A549 (cell line): ENCODE measurements around the gene LAMC2. TPM values are rescaled to one million over a fixed set of nuclear protein-coding genes. Genes with fewer than 3 reads are reported as not detected.

Experiments used
- ATAC-seq, 2 experiments: fragments of 200-7000 bp in 1 of 2; fragments of >200 bp in 1 of 2; cut with Nextera tagmentation in 1 of 2; cut with Tn5 transposase in 1 of 2; 3 replicates each; pipeline versions ENCODE4 v1.8.0 to v1.9.1; 2018 to 2020; ENCODE audit warnings: mild to moderate bottlenecking in 1 of 2, moderate library complexity in 1 of 2
- CTCF ChIA-PET: fragments of 300-600 bp; sonication (Branson Sonifier 250); formaldehyde crosslinking; extraction: SDS; loops from one replicate; lab custom pipeline; 2021; ENCODE audit warnings: antibody characterized with exemption, inconsistent platforms; lab: Yijun Ruan, JAX
- POLR2A ChIA-PET: fragments of 350-600 bp; formaldehyde crosslinking; extraction: SDS; loops from one replicate; lab custom pipeline; 2021; ENCODE audit warnings: antibody characterized with exemption, inconsistent platforms; lab: Yijun Ruan, JAX
- DNase-seq, 2 experiments: peaks; one replicate each; pipeline versions ENCODE4 v3.0.0 to v3.0.0-alpha.2; 2011 to 2016; ENCODE audit warnings: low read depth in 1 of 2, low spot score in 1 of 2
- FAIRE-seq: peaks from 2 replicates; lab custom pipeline; 2011; peaks lifted over from hg19 to GRCh38; lab: Jason Lieb, UNC
- H3K27ac ChIP-seq, 2 experiments: fragments of >200 bp; sonication (Bioruptor Twin); formaldehyde crosslinking; 3 replicates each; pipeline ENCODE4 v1.5.1; 2016 to 2017
- H3K4me1 ChIP-seq: fragments of >200 bp; sonication (Bioruptor Twin); formaldehyde crosslinking; 3 replicates; pipeline ENCODE4 v1.6.1; 2016
- H3K4me2 ChIP-seq: fragments of >200 bp; sonication (Bioruptor Twin); formaldehyde crosslinking; 3 replicates; pipeline ENCODE4 v1.6.1; 2016
- H3K4me3 ChIP-seq: fragments of >200 bp; sonication (Bioruptor Twin); formaldehyde crosslinking; 3 replicates; pipeline ENCODE4 v1.5.1; 2016
- H3K9me3 ChIP-seq: fragments of >200 bp; sonication (Bioruptor Twin); formaldehyde crosslinking; 3 replicates; pipeline ENCODE4 v1.6.1; 2016
- CHD2 ChIP-seq: fragments of 150-350 bp; IDR thresholded peaks from 2 replicates; pipeline ENCODE4 v1.6.1; 2014; ENCODE audit warnings: low read length; ENCODE audit not compliant: partially characterized antibody
- CHD4 ChIP-seq: fragments of 200-600 bp; sonication (generic); IDR thresholded peaks from 2 replicates; pipeline ENCODE4 v1.6.1; 2016; ENCODE audit warnings: antibody characterized with exemption, mild to moderate bottlenecking, borderline replicate concordance
- EHF ChIP-seq: fragments of 250-450 bp; sonication (Bioruptor Pico); IDR thresholded peaks from 2 replicates; pipeline ENCODE4 v1.5.0; 2020; ENCODE audit warnings: mild to moderate bottlenecking
- EHMT2 ChIP-seq: fragments of 200-600 bp; sonication (generic); IDR thresholded peaks from 2 replicates; pipeline ENCODE4 v1.6.1; 2016; ENCODE audit warnings: antibody characterized with exemption, low read depth, mild to moderate bottlenecking, moderate library complexity
- FOSB ChIP-seq: fragments of 250-450 bp; sonication (Bioruptor Pico); IDR thresholded peaks from 2 replicates; pipeline ENCODE4 v1.5.0; 2020; ENCODE audit warnings: mild to moderate bottlenecking, moderate library complexity
- HOXA7 ChIP-seq: fragments of 250-450 bp; sonication (Bioruptor Pico); IDR thresholded peaks from 2 replicates; pipeline ENCODE4 v1.5.0; 2020; ENCODE audit warnings: mild to moderate bottlenecking, moderate library complexity
- HOXB5 ChIP-seq: fragments of 250-450 bp; sonication (Bioruptor Pico); IDR thresholded peaks from 2 replicates; pipeline ENCODE4 v1.5.0; 2020; ENCODE audit warnings: mild to moderate bottlenecking, moderate library complexity
- KDM1A ChIP-seq: fragments of 200-600 bp; sonication (generic); IDR thresholded peaks from 2 replicates; pipeline ENCODE4 v1.6.1; 2016; ENCODE audit warnings: low read depth, mild to moderate bottlenecking
- KDM5A ChIP-seq: fragments of 200-600 bp; sonication (generic); IDR thresholded peaks from 2 replicates; pipeline ENCODE4 v1.6.1; 2016; ENCODE audit warnings: antibody characterized with exemption, mild to moderate bottlenecking
- MAZ ChIP-seq: fragments of 150-350 bp; IDR thresholded peaks from 2 replicates; pipeline ENCODE4 v1.6.1; 2014; ENCODE audit warnings: antibody characterized with exemption, low read depth, low read length, borderline replicate concordance
- NR3C1 ChIP-seq: fragments of >200 bp; sonication (Bioruptor Twin); formaldehyde crosslinking; IDR thresholded peaks from 3 replicates; pipeline ENCODE4 v1.6.1; 2017
- POLR2AphosphoS2 ChIP-seq: conservative IDR thresholded peaks from 2 replicates; pipeline ENCODE4 v1.6.1; 2012; ENCODE audit warnings: low read length, improper control_type of control experiment, inconsistent platforms
- TFCP2L1 ChIP-seq: fragments of 250-450 bp; sonication (Bioruptor Pico); IDR thresholded peaks from 2 replicates; pipeline ENCODE4 v1.5.0; 2021; ENCODE audit warnings: mild to moderate bottlenecking
- TP53 ChIP-seq: fragments of 250-450 bp; sonication (Bioruptor Pico); IDR thresholded peaks from 2 replicates; pipeline ENCODE4 v1.5.0; 2021; ENCODE audit warnings: mild to moderate bottlenecking, moderate library complexity
- WGBS: methylation state at CpG from one replicate; pipeline ENCODE4 v1.1.6; 2017; ENCODE audit errors: missing lambda C conversion rate; 5-methylcytosine and 5-hydroxymethylcytosine counted together
- polyA plus RNA-seq, 4 experiments: library from polyadenylated mRNA; depleted of rRNA in 3 of 4; stranded (reverse); fragments of >200 nt; fragmentation: RNase III in 1 of 4; extraction: RNeasy Plus Mini Kit Qiagen cat#74134 plus additional on column Dnase treatment in 1 of 4; gene quantifications; 2 replicates in 3 of 4; 3 replicates in 1 of 4; pipeline ENCODE4 v1.2.3, GENCODE V29; 2011 to 2017
- TF ChIP-seq, protein P1 (sequence below): fragments of >200 bp; sonication (Bioruptor Twin); formaldehyde crosslinking; IDR thresholded peaks from 3 replicates; pipeline ENCODE4 v1.5.1; 2016
- TF ChIP-seq, protein P2 (sequence below): IDR thresholded peaks from 2 replicates; pipeline ENCODE4 v1.6.1; 2012
- TF ChIP-seq, protein P3 (sequence below): IDR thresholded peaks from 2 replicates; pipeline ENCODE4 v1.6.1; 2012

The LAMC2 gene
- polyA plus RNA-seq, 2 of the 4 experiments (the other 2 are of a cell fraction): 8.5 to 24.1 TPM

DNA sequence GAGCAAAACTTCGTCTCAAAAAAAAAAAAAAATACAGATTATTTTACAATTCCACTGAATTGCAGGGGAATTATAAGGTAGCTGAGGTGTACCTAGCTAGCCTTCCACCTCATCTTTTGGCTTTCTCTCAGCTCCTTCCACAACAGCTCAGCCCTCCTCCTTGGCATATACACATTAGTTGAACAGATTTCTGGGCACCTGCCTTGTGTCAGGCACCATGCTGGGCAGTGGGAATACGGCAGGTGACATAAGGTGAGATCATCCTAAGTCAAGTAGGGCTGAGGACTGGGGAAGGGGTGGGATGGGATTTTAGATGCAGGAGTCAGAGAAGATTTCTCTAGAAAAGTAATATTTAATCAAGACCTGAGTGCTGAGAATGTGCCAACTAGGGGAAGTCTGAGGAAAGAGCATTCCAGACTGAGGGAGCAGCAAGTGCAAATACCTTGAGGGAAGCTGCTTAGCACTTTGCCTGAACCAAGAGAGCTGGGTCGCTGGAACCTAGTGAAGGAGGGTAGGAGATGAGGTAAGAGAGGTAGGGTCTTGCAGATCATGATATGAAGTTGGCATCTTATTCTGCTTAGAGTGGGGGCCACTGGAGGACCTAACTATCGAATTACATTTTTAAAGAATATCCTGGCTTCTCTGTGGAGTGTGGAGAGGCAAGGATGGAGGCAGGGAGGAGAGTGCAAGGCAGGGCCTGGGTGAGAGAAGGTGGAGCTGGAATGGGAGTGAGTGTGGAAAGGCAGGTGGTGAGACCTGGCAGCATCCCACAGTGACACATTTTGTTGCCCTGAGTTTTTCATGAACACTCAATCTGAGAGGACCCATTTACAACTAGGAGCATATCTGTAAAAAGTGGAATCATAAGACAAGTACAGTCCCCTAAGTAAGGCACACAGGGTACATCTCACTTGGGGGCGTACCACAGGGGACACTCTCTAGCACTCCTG is 28.2 kb downstream of the LAMC2 start:
- WGBS: 70% methylated on average over 5 of the region's 5 CpGs
- CTCF ChIA-PET: interaction anchor here (1.2 to 1.7 kb wide), 4 partner anchors 10 to 21 kb away, joined by 3 to 8 read pairs (median 4); no protein-coding TSS in a partner anchor
- H3K4me2 ChIP-seq: no peak overlapping the region
- no peak overlapping the region for H3K4me3 ChIP-seq
- DNase-seq (no peak), ATAC-seq (0 out of 6 replicates have a peak, but pooled peaks of 1 of the 2 experiments have one; percentile 32), FAIRE-seq (no peak)
- POLR2A ChIA-PET: no interaction called here
- peaks cover 13% of the 10 kb centered on the region for H3K4me1 ChIP-seq
- TF ChIP-seq KDM5A (no peak), FOSB (no peak), EHF (CRISPR knock-in tag) (no peak), CHD2 (no peak), TFCP2L1 (CRISPR knock-in tag) (no peak)
- TF ChIP-seq, protein P1, sequence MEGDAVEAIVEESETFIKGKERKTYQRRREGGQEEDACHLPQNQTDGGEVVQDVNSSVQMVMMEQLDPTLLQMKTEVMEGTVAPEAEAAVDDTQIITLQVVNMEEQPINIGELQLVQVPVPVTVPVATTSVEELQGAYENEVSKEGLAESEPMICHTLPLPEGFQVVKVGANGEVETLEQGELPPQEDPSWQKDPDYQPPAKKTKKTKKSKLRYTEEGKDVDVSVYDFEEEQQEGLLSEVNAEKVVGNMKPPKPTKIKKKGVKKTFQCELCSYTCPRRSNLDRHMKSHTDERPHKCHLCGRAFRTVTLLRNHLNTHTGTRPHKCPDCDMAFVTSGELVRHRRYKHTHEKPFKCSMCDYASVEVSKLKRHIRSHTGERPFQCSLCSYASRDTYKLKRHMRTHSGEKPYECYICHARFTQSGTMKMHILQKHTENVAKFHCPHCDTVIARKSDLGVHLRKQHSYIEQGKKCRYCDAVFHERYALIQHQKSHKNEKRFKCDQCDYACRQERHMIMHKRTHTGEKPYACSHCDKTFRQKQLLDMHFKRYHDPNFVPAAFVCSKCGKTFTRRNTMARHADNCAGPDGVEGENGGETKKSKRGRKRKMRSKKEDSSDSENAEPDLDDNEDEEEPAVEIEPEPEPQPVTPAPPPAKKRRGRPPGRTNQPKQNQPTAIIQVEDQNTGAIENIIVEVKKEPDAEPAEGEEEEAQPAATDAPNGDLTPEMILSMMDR: no peak
- TF ChIP-seq, protein P2, sequence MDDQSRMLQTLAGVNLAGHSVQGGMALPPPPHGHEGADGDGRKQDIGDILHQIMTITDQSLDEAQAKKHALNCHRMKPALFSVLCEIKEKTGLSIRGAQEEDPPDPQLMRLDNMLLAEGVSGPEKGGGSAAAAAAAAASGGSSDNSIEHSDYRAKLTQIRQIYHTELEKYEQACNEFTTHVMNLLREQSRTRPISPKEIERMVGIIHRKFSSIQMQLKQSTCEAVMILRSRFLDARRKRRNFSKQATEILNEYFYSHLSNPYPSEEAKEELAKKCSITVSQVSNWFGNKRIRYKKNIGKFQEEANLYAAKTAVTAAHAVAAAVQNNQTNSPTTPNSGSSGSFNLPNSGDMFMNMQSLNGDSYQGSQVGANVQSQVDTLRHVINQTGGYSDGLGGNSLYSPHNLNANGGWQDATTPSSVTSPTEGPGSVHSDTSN: no peak
- H3K9me3 ChIP-seq: no peaks in the 10 kb centered on the region
- peak overlapping the region in 1 of 2 experiments; percentile 16; a peak in 1 of 6 replicates for H3K27ac ChIP-seq

DNA sequence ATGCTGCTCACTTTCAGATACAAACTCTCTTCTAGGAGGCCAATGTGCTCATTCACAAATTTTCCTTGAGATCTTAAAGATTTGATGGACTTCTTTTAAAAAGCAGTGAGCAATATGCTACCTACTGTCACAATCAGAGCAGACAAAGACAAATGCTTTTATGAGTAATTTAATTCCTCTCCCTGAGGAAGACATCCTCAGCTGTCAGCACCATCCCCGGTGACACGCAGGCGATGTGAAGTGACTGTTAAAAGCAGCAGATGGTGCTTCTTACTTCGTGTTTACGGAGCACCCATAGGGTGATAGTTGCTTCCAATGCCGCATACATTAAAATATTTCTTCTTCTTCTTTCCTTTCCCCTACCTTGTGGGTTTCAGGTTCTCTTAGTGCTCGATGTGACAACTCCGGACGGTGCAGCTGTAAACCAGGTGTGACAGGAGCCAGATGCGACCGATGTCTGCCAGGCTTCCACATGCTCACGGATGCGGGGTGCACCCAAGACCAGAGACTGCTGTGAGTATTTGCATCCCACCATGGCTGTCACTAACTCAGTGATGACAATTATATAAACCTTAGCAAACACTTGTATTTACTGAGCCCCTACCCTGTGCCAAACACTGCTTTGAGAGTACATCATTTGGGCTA is 29.1 kb downstream of the LAMC2 start:
- FAIRE-seq (no peak), DNase-seq (no peak), ATAC-seq (no peak)
- TF ChIP-seq CHD4 (no peak), TP53 (CRISPR knock-in tag) (no peak), NR3C1 (no peak), POLR2AphosphoS2 (no peak), HOXA7 (CRISPR knock-in tag) (no peak), MAZ (no peak), EHMT2 (no peak), FOSB (no peak), KDM1A (no peak), HOXB5 (CRISPR knock-in tag) (no peak)
- TF ChIP-seq, protein P3, sequence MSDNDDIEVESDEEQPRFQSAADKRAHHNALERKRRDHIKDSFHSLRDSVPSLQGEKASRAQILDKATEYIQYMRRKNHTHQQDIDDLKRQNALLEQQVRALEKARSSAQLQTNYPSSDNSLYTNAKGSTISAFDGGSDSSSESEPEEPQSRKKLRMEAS: no peak
- TF ChIP-seq, protein P2: no peak
- POLR2A ChIA-PET: no interaction called here
- H3K27ac ChIP-seq: no peak overlapping the region
- H3K4me2 ChIP-seq: no peak overlapping the region
- WGBS: 89% methylated on average over 13 of the region's 13 CpGs
- H3K9me3 ChIP-seq: no peaks in the 10 kb centered on the region
- peaks cover 5% of the 10 kb centered on the region; the same call in 2 of the 3 replicates for H3K4me1 ChIP-seq
- no peak overlapping the region for H3K4me3 ChIP-seq
- CTCF ChIA-PET: interaction anchor here (1.0 to 1.7 kb wide), 2 partner anchors 20 to 191 kb away, joined by 3 read pairs; no protein-coding TSS in a partner anchor
